ENCODE measurements around the gene FRK.

DNA sequence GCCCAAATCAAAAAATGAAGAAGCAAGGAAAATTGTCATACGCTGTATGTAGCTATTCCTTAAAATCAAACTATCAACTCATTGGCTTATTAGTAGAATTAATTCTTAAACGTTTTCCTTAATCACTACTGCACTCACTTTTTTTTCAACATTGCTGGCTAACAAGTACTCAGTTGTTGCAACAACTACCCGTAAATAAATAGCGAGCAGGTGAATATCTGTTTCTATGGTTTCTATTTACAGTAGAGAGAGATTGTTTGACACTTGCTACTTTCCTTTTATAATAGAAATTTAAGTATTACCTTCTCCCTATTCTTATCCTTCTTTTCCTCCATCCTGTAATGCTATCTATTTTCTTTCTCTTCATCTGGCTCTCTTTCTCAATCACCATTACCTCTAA, 25.1 kb downstream of the FRK start:
- no peak for TF ChIP-seq CTCF (IDR thresholded peaks at IDR 0.05)
- no peak for TF ChIP-seq POLR2A (IDR thresholded peaks at IDR 0.05)

Data from lower leg skin (tissue), 3 donors.